Measurements from ENCODE around the gene DPYSL4.

The DPYSL4 gene

GRCh38 chr10:132193907-132194552 is 7.3 kb downstream of the DPYSL4 start:
- no peak for DNase-seq

- no peak for DNase-seq
Measured at GRCh38 chr10:132194726-132195125, 8.0 kb downstream of the DPYSL4 start.

- no peak for DNase-seq
Measured at GRCh38 chr10:132195366-132196075, 8.8 kb downstream of the DPYSL4 start.

GRCh38 chr10:132196178-132197113 is 9.7 kb downstream of the DPYSL4 start:
- DNase-seq: no peak

GRCh38 chr10:132197271-132198067 is 10.7 kb downstream of the DPYSL4 start:
- DNase-seq: no peak

- DNase-seq: no peak
Measured at GRCh38 chr10:132198068-132198370, 11.3 kb downstream of the DPYSL4 start.

- DNase-seq: no peak
Measured at GRCh38 chr10:132198381-132199181, 11.8 kb downstream of the DPYSL4 start.

- DNase-seq: no peak
Measured at GRCh38 chr10:132199268-132199853, 12.6 kb downstream of the DPYSL4 start.

- DNase-seq: no peak
Measured at GRCh38 chr10:132199854-132200311, 13.1 kb downstream of the DPYSL4 start.

- no peak for DNase-seq
Measured at GRCh38 chr10:132200344-132201110, 13.8 kb downstream of the DPYSL4 start.

- DNase-seq: no peak
Measured at GRCh38 chr10:132201111-132201969, 14.6 kb downstream of the DPYSL4 start.

GRCh38 chr10:132202070-132202970 is 15.6 kb downstream of the DPYSL4 start:
- DNase-seq: no peak

- no peak for DNase-seq
Measured at GRCh38 chr10:132203256-132204077, 16.7 kb downstream of the DPYSL4 start.

- no peak for DNase-seq
Measured at GRCh38 chr10:132204078-132204780, 17.5 kb downstream of the DPYSL4 start.

GRCh38 chr10:132204781-132205473 is 18.2 kb downstream of the DPYSL4 start:
- no peak for DNase-seq
